VCaP (cell line): Measurements from ENCODE around the gene STK10.
"Not testable (repeated sequence)": the region's sequence is repeated elsewhere in the genome, so short reads cannot be mapped to it uniquely, and the experiment has no call there.

ENCODE experiments used
- H3K27ac ChIP-seq: fragments of 450-650 bp; 2 replicates; pipeline ENCODE4 v1.5.1; 2017
- TF ChIP-seq, protein P1 (sequence below): fragments of 450-650 bp; conservative IDR thresholded peaks from 2 replicates; pipeline ENCODE4 v1.5.1; 2017; ENCODE audit warnings: mild to moderate bottlenecking, moderate library complexity

The STK10 gene

DNA sequence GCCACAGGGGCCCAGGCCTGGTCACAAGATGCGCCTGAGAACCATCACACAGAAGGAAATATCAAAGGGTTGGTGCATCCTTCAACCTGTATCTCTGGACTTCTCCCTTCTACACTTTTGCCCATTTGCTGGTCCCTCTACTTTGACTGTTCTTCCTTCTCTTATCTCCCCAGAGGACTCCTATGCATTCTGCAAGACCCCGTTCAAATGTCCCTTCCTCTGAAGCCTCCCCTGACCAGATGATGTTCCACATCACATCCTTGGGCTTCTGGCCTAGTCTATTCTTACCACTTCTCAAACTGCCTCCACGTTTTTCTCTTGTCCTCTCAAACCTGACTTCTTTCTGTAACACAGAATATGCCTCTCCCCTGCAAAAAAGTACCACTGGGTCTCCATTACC lies 34.3 kb downstream of the STK10 start:
- no peak overlapping the region for H3K27ac ChIP-seq
- TF ChIP-seq, protein P1, sequence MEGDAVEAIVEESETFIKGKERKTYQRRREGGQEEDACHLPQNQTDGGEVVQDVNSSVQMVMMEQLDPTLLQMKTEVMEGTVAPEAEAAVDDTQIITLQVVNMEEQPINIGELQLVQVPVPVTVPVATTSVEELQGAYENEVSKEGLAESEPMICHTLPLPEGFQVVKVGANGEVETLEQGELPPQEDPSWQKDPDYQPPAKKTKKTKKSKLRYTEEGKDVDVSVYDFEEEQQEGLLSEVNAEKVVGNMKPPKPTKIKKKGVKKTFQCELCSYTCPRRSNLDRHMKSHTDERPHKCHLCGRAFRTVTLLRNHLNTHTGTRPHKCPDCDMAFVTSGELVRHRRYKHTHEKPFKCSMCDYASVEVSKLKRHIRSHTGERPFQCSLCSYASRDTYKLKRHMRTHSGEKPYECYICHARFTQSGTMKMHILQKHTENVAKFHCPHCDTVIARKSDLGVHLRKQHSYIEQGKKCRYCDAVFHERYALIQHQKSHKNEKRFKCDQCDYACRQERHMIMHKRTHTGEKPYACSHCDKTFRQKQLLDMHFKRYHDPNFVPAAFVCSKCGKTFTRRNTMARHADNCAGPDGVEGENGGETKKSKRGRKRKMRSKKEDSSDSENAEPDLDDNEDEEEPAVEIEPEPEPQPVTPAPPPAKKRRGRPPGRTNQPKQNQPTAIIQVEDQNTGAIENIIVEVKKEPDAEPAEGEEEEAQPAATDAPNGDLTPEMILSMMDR, result no peak

DNA sequence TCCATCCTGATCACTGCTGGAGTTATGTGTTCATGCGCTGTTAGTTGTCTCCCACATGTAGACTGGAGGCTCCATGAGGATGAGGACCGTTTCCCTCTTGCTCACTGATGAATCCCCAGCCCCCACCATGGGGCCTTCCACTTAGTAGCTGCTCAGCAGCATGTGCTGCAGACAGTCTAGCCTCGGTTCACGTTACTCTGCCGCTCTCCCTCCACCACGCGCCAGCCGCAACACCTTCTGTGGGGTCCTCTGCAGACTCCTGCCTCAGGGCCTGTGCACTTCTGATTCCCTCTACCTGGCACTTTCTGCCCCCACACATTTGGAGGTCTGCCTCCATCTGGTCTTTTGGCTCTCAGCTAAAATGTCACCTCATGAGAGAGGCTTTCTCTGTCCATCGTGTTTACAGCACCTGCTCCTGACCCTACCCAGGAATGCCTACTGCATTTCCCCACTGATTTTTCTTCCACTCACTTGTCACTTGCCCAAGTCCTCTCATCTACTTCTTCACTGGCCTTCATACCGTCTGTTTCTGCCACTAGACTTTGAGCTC lies 36.3 kb downstream of the STK10 start:
- TF ChIP-seq, protein P1, result no peak
- H3K27ac ChIP-seq, result no peak overlapping the region

DNA sequence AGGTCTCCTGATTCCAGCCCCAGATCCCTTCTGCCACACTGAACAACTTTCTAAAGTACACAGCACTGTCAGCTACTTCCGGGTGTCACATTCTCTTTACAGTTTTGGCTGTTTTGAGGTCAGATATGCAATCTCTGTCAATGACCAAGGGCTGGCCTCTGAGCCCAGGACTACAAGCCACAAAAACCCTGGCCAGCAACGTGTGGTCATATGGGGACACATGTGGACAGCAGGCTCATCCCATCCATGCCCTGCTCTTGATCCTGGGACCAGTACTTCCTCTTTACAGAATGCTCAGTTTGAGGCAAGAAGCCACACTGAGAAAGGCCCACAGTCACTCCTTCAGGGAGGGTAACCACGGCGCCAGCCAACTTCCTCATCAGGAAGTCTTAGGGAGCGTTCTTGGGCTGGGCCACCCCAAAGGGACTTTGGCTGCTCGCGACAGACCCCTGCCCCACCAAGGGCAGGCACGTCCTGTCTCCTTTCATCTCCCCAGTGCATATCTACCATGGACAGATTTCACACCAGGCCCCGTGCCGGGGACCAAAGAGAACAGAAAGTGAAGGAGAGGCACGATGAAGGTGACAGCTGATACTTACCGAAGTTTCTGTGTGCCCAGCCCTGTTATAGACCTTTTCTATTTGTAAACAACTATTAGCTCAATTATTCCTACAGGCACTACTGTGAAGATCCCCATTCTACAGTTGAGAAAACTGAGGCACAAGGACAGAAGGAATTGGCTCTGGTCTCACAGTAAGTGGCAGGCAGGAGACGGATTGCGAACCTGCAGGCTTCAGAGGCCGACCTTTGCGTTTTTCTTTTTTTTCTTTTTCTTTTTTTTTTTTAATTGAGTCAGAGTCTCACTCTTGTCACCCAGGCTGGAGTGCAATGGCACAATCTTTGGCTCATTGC lies 37.3 kb downstream of the STK10 start:
- H3K27ac ChIP-seq, result no peak overlapping the region
- TF ChIP-seq, protein P1, result no peak

DNA sequence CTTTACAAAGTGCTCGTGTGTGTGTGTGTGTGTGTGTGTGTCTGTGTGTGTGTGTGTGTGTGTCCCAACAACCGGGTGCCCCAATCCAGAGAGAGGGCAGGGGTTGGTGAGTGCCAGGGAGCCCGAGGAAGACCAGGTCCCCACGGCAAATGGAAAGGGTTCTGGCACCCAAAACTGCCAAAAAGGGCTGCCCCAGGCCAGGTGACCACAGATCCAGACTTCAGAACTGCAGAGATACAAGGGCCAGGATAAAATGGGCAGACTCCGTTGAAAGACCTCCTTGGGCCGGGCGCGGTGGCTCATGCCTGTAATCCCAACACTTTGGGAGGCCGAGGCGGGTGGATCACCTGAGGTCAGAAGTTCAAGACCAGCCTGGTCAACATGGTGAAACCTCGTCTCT lies 38.5 kb downstream of the STK10 start:
- H3K27ac ChIP-seq, result not testable (repeated sequence)

DNA sequence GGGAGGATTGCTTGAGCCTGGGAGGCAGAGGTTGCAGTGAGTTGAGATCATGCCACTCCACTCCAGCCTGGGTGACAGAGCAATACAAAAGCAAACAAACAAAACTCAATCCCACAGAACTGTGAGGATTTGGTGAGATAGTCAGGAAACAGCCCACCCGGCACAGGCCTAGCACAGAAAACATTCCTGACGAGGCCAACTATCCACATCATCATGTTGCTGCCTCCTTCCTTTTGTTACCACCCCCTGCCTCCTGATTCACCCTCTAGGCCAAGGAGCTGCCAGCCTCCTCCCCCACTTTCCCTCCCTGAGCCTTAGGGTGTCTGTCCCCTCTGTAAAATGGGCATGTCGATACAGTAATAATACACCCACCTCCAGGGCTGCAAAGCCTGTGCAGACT lies 39.0 kb downstream of the STK10 start:
- TF ChIP-seq, protein P1, result no peak
- no peak overlapping the region for H3K27ac ChIP-seq

DNA sequence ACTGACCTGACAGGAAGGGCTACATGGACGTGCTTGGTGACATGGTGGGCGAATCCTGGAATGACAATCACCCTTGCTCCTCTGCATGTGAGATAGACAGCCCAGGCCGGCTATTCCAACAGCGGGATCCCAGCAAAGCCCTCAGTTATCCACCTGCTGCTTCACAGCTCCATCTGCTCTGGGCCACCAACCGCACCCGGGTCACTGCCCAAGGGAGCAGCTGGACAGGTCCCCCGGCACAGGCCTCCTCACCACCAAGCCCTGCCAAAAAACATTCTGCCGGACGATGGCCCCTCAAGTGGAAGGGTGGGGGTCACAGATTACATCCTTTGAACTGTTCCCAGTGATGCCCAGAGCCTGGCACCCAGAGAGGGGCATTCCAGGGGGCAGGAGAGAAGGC lies 39.6 kb downstream of the STK10 start:
- TF ChIP-seq, protein P1, result no peak
- no peak overlapping the region for H3K27ac ChIP-seq

DNA sequence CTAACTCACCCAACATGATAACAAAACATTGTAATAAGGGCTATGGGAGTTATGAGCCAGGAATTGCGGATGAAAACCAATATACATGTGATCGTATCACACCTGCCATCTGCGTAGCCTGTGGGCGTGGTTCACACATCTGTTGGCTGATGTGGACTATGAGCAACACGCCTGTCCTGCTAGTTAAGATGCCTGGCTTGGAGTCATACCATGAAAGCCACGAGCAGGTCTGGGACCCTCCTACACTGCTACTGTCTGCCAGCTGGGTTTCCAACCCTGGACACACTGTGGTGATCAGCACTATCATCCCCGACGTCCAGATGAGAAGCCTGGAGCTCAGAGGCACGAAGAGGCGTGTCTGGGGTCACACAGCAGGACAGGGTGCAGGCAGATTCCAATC lies 40.2 kb downstream of the STK10 start:
- TF ChIP-seq, protein P1, result no peak
- no peak overlapping the region for H3K27ac ChIP-seq

DNA sequence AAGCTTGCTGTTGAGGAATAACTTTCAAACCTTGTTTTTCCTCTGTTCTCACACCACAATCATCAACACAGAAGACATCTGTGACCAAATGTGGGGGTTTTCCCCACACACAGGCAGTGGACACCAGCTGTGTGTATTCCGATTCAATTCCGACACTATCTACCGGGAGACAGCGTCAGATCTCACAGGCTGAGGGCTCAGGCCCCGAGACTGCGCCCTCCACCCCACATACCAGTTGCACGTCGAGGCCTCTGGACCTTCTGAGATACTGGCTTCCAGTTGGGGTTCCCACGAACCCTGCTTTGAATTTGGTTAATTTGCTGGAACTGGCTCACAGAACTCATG lies 41.3 kb downstream of the STK10 start:
- H3K27ac ChIP-seq, result no peak overlapping the region
- TF ChIP-seq, protein P1, result no peak
